Endothelial cell of umbilical vein (primary cell): ENCODE results near the gene FGR. TPM values are rescaled to one million over a fixed set of nuclear protein-coding genes. Genes with fewer than 3 reads are reported as not detected.

Experiments used
- BruUV-seq: library from RNA; stranded (reverse); fragments of 400-500 nt; replicated peaks from 2 replicates; lab custom pipeline; 2021; lab: Mats Ljungman, UMichigan
- CTCF ChIA-PET: fragments of 300-600, 350-600 bp; sonication (Branson Sonifier 250); formaldehyde crosslinking; loops from one replicate; lab custom pipeline; 2021; ENCODE audit warnings: antibody characterized with exemption, inconsistent platforms; lab: Charles Lee
- POLR2A ChIA-PET: fragments of 300-600, 350-600 bp; sonication (Branson Sonifier 250); formaldehyde crosslinking; loops from one replicate; lab custom pipeline; 2021; ENCODE audit warnings: antibody characterized with exemption, inconsistent platforms; lab: Charles Lee
- DNase-seq: peaks from one replicate; pipeline ENCODE4 v3.0.0-alpha.2; 2011; ENCODE audit warnings: low read depth, low spot score
- FAIRE-seq: peaks from 2 replicates; lab custom pipeline; 2011; peaks lifted over from hg19 to GRCh38; lab: Jason Lieb, UNC
- H2AFZ ChIP-seq: 2 replicates; pipeline ENCODE4 v1.6.0; 2012; ENCODE audit warnings: low read depth, low read length, control low read depth, inconsistent platforms
- H3K27ac ChIP-seq: 2 replicates; pipeline ENCODE4 v1.5.1; 2011; ENCODE audit warnings: low read depth, mild to moderate bottlenecking, control low read depth, low read length, moderate library complexity; ENCODE audit not compliant: insufficient read depth
- H3K27me3 ChIP-seq, 2 experiments: 2 replicates each; pipeline versions ENCODE4 v1.6.0 to v1.6.1; 2011; ENCODE audit warnings: low read length in 2 of 2, mixed read lengths in 1 of 2; ENCODE audit not compliant: control insufficient read depth in 2 of 2, insufficient read depth in 2 of 2
- H3K36me3 ChIP-seq, 2 experiments: 2 replicates in 1 of 2; 3 replicates in 1 of 2; pipeline ENCODE4 v1.5.1; 2011; ENCODE audit warnings: low read length in 2 of 2, mild to moderate bottlenecking in 1 of 2, moderate library complexity in 1 of 2; ENCODE audit not compliant: control insufficient read depth in 2 of 2, insufficient read depth in 2 of 2; ENCODE audit errors: extremely low read depth in 1 of 2
- H3K4me1 ChIP-seq: 3 replicates; pipeline ENCODE4 v1.5.1; 2011; ENCODE audit warnings: mild to moderate bottlenecking, low read length; ENCODE audit not compliant: control insufficient read depth, insufficient read depth; ENCODE audit errors: extremely low read depth
- H3K4me2 ChIP-seq: 2 replicates; pipeline ENCODE4 v1.6.1; 2011; ENCODE audit warnings: low read length, control low read depth, mixed read lengths; ENCODE audit not compliant: insufficient read depth
- H3K4me3 ChIP-seq, 3 experiments: fragments of 200-600 bp in 1 of 3; sonication (generic), shearing (Covaris generic) in 1 of 3; replicated peaks in 1 of 3; 2 replicates each; pipeline ENCODE4 v1.5.1; 2011 to 2016; ENCODE audit warnings: control low read depth in 3 of 3, low read length in 3 of 3, mild to moderate bottlenecking in 2 of 3, inconsistent platforms in 1 of 3, low read depth in 1 of 3, moderate library complexity in 1 of 3; ENCODE audit not compliant: insufficient read depth in 1 of 3
- H3K79me2 ChIP-seq: 2 replicates; pipeline ENCODE4 v1.6.0; 2012; ENCODE audit warnings: low read length, inconsistent platforms; ENCODE audit not compliant: control insufficient read depth, insufficient read depth
- H3K9ac ChIP-seq: replicated peaks from 2 replicates; pipeline ENCODE3; 2011; ENCODE audit warnings: low read length, control low read depth; ENCODE audit not compliant: insufficient read depth; ENCODE audit errors: extremely low read depth
- H3K9me1 ChIP-seq: replicated peaks from 3 replicates; pipeline ENCODE4 v1.6.0; 2011; ENCODE audit warnings: mild to moderate bottlenecking, low read length; ENCODE audit not compliant: control insufficient read depth, insufficient read depth; ENCODE audit errors: extremely low read depth
- H3K9me3 ChIP-seq: replicated peaks from 2 replicates; pipeline ENCODE4 v1.5.1; 2012; ENCODE audit warnings: low read length, inconsistent platforms; ENCODE audit not compliant: control insufficient read depth, insufficient read depth
- H4K20me1 ChIP-seq: replicated peaks from 2 replicates; pipeline ENCODE3; 2011; ENCODE audit warnings: mild to moderate bottlenecking, low read length; ENCODE audit not compliant: control insufficient read depth, insufficient read depth; ENCODE audit errors: extremely low read depth
- CTCF ChIP-seq, 2 donors: IDR thresholded peaks; 1 replicate in 1 of 2; 2 replicates in 1 of 2; pipeline ENCODE4 v1.5.1; 2011; ENCODE audit warnings: low read length in 2 of 2, mild to moderate bottlenecking in 2 of 2, moderate library complexity in 2 of 2, control low read depth in 1 of 2, inconsistent platforms in 1 of 2, low read depth in 1 of 2; ENCODE audit not compliant: insufficient read depth in 1 of 2; ENCODE audit errors: extremely low read depth in 1 of 2
- EZH2 ChIP-seq: IDR thresholded peaks from 2 replicates; pipeline ENCODE4 v1.6.1; 2012; ENCODE audit warnings: borderline replicate concordance, low read depth, mild to moderate bottlenecking, moderate library complexity, low read length, inconsistent platforms; ENCODE audit not compliant: severe bottlenecking
- FOS ChIP-seq: IDR thresholded peaks from 2 replicates; pipeline ENCODE4 v1.6.1; 2011; ENCODE audit warnings: mild to moderate bottlenecking, low read length, moderate library complexity, borderline replicate concordance; ENCODE audit not compliant: insufficient read depth
- GATA2 ChIP-seq: IDR thresholded peaks from 2 replicates; pipeline ENCODE4 v1.7.0; 2011; ENCODE audit warnings: low read depth, mild to moderate bottlenecking, moderate library complexity, mixed read lengths, low read length; ENCODE audit not compliant: insufficient read length, insufficient read depth
- JUN ChIP-seq: IDR thresholded peaks from 2 replicates; pipeline ENCODE4 v1.6.1; 2011; ENCODE audit warnings: borderline replicate concordance, low read depth; ENCODE audit not compliant: insufficient read length, insufficient read depth
- MAX ChIP-seq: IDR thresholded peaks from 2 replicates; pipeline ENCODE4 v1.6.1; 2011; ENCODE audit not compliant: insufficient read depth, insufficient read length
- MYC ChIP-seq: IDR thresholded peaks from one replicate; pipeline ENCODE4 v1.6.1; 2011; ENCODE audit warnings: mild to moderate bottlenecking, low read depth, low read length
- POLR2A ChIP-seq: IDR thresholded peaks from 2 replicates; pipeline ENCODE4 v1.6.1; 2012; ENCODE audit warnings: low read depth, mild to moderate bottlenecking, control low read depth, low read length
- POLR2AphosphoS5 ChIP-seq: IDR thresholded peaks from 2 replicates; pipeline ENCODE4 v1.6.1; 2012; ENCODE audit warnings: low read depth, mild to moderate bottlenecking, control low read depth, low read length, moderate library complexity; ENCODE audit not compliant: insufficient read depth
- dilution Hi-C: fragments of 300-500 bp; cut with MboI; formaldehyde crosslinking; loops from one replicate; pipeline ENCODE4 v1.15.0; 2019; ENCODE audit warnings: low sequenced_read_pairs; ENCODE audit not compliant: extremely low pct_ligation_motif_present
- intact Hi-C: fragments of 100-400 bp; cut with micrococcal nuclease; formaldehyde crosslinking; loops from one replicate; pipeline ENCODE4 v1.10.0; 2022
- polyA plus RNA-seq, 4 experiments: library from polyadenylated mRNA; depleted of rRNA in 3 of 4; stranded (reverse) in 3 of 4; unstranded in 1 of 4; fragments of >200 nt; gene quantifications; 2 replicates each; pipeline versions ENCODE4 v1.2.1 to v1.2.3, GENCODE V29; 2011 to 2012; ENCODE audit warnings: missing spikeins in 1 of 4
- total RNA-seq: library from RNA; stranded (reverse); gene quantifications from 2 replicates; pipeline ENCODE4 v1.2.3, GENCODE V29; 2021

The FGR gene
- total and polyA plus RNA-seq, 2 donors (not counting 3 experiments of a cell fraction or from before 2014, with no cell fraction given), result 0.18 TPM; not detected in 1

GRCh38 chr1:27684176-27684575, 49.2 kb upstream of the FGR start:
- no peaks in the 10 kb centered on the region for H3K4me1 ChIP-seq
- DNase-seq (no peak), FAIRE-seq (no peak)
- no peak overlapping the region for H3K9ac ChIP-seq
- H3K79me2 ChIP-seq, result no peaks in the 10 kb centered on the region
- no peak overlapping the region for H3K4me3 ChIP-seq
- ChIA-PET CTCF (no interaction called here), POLR2A (no interaction called here)
- no peaks in the 10 kb centered on the region for H3K9me1 ChIP-seq
- H3K27me3 ChIP-seq, result peaks cover 9% of the 10 kb centered on the region in 2 experiments
- H3K36me3 ChIP-seq, result no peaks in the 10 kb centered on the region
- dilution Hi-C loops, result no loop called here
- no peak overlapping the region for H3K27ac ChIP-seq
- no peak overlapping the region for H2AFZ ChIP-seq
- no TSS peak for BruUV-seq
- no peaks in the 10 kb centered on the region for H3K9me3 ChIP-seq
- H3K4me2 ChIP-seq, result no peak overlapping the region
- TF ChIP-seq POLR2AphosphoS5 (no peak), MYC (no peak), CTCF (IDR thresholded peaks at IDR 0.05; ENCODE audit: extremely low read depth in 1 of 2, insufficient read depth in 1 of 2, low read depth in 1 of 2, low read length in 2 of 2) (no peak), JUN (no peak), MAX (no peak), POLR2A (no peak), EZH2 (no peak), FOS (no peak), GATA2 (no peak)
- intact Hi-C loops, result no loop called here
- H4K20me1 ChIP-seq, result no peaks in the 10 kb centered on the region
